GM23338 (cell line): ENCODE results near the gene PAGE3.

Experiments used
- CREB1 ChIP-seq: fragments of 250-450 bp; sonication (Bioruptor Pico); IDR thresholded peaks from 2 replicates; pipeline ENCODE4 v1.5.0; 2020; ENCODE audit warnings: low read depth, mild to moderate bottlenecking, moderate library complexity
- EZH2 ChIP-seq: fragments of 200-600 bp; sonication (generic); IDR thresholded peaks from one replicate; pipeline ENCODE4 v1.8.0; 2017; ENCODE audit warnings: antibody characterized with exemption, mild to moderate bottlenecking, low read depth; ENCODE audit not compliant: unreplicated experiment
- EZH2phosphoT487 ChIP-seq: fragments of 200-600 bp; sonication (generic); IDR thresholded peaks from one replicate; pipeline ENCODE4 v1.8.1; 2018; ENCODE audit warnings: antibody characterized with exemption; ENCODE audit not compliant: unreplicated experiment
- JUNB ChIP-seq: IDR thresholded peaks from one replicate; pipeline ENCODE4 v1.6.1; 2016; ENCODE audit warnings: antibody characterized with exemption; ENCODE audit not compliant: unreplicated experiment
- POLR2AphosphoS5 ChIP-seq: IDR thresholded peaks from 2 replicates; pipeline ENCODE4 v1.6.1; 2016; ENCODE audit warnings: antibody characterized with exemption, low read depth
- STAT1 ChIP-seq: IDR thresholded peaks from one replicate; pipeline ENCODE4 v1.6.1; 2016; ENCODE audit warnings: antibody characterized with exemption; ENCODE audit not compliant: unreplicated experiment
- ZNF331 ChIP-seq: fragments of 250-450 bp; sonication (Bioruptor Pico); IDR thresholded peaks from 2 replicates; pipeline ENCODE4 v1.5.0; 2020; ENCODE audit warnings: low read depth, mild to moderate bottlenecking, moderate library complexity
- ZNF462 ChIP-seq: fragments of 250-450 bp; sonication (Bioruptor Pico); IDR thresholded peaks from 2 replicates; pipeline ENCODE4 v1.5.0; 2020; ENCODE audit warnings: mild to moderate bottlenecking, moderate library complexity
- TF ChIP-seq, protein P1 (sequence below), 2 experiments: fragments of 200-600 bp in 1 of 2; sonication (generic) in 1 of 2; conservative IDR thresholded peaks; 2 replicates each; pipeline versions ENCODE4 v1.5.1 to v1.6.1; 2016 to 2017; ENCODE audit warnings: antibody characterized with exemption in 2 of 2, low read depth in 2 of 2, mild to moderate bottlenecking in 2 of 2, moderate library complexity in 1 of 2
- TF ChIP-seq, protein P2 (sequence below): IDR thresholded peaks from one replicate; pipeline ENCODE4 v1.6.1; 2018; ENCODE audit warnings: antibody characterized with exemption; ENCODE audit not compliant: unreplicated experiment
- TF ChIP-seq, protein P3 (sequence below): IDR thresholded peaks from 2 replicates; pipeline ENCODE4 v1.6.1; 2016; ENCODE audit warnings: antibody characterized with exemption

DNA sequence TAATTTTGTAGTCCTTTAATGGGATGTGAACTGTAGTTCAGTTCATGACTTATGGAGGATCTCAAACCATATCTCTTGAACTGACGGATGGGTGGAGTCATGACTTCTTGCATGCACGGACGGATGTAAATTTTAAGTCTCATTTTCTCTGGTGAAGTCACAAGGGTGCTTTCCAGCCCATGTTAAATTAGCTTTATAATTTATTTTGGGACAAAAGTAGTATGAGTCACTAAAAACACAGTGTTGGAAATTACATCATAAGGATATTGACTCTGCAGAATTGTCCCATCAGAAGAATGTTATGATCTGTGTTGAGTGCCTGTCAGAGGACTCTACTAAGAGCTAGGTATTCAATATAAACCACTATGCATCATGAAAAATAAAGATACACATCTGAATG is 51.3 kb downstream of the PAGE3 start:
- TF ChIP-seq, protein P1, sequence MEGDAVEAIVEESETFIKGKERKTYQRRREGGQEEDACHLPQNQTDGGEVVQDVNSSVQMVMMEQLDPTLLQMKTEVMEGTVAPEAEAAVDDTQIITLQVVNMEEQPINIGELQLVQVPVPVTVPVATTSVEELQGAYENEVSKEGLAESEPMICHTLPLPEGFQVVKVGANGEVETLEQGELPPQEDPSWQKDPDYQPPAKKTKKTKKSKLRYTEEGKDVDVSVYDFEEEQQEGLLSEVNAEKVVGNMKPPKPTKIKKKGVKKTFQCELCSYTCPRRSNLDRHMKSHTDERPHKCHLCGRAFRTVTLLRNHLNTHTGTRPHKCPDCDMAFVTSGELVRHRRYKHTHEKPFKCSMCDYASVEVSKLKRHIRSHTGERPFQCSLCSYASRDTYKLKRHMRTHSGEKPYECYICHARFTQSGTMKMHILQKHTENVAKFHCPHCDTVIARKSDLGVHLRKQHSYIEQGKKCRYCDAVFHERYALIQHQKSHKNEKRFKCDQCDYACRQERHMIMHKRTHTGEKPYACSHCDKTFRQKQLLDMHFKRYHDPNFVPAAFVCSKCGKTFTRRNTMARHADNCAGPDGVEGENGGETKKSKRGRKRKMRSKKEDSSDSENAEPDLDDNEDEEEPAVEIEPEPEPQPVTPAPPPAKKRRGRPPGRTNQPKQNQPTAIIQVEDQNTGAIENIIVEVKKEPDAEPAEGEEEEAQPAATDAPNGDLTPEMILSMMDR (conservative IDR thresholded peaks at IDR 0.05; ENCODE audit: low read depth in 2 of 2) = no peak
- TF ChIP-seq JUNB (no peak), EZH2 (no peak), POLR2AphosphoS5 (no peak), ZNF331 (CRISPR knock-in tag) (no peak), EZH2phosphoT487 (no peak), ZNF462 (CRISPR knock-in tag) (no peak), STAT1 (no peak), CREB1 (CRISPR knock-in tag) (no peak)
- TF ChIP-seq, protein P2, sequence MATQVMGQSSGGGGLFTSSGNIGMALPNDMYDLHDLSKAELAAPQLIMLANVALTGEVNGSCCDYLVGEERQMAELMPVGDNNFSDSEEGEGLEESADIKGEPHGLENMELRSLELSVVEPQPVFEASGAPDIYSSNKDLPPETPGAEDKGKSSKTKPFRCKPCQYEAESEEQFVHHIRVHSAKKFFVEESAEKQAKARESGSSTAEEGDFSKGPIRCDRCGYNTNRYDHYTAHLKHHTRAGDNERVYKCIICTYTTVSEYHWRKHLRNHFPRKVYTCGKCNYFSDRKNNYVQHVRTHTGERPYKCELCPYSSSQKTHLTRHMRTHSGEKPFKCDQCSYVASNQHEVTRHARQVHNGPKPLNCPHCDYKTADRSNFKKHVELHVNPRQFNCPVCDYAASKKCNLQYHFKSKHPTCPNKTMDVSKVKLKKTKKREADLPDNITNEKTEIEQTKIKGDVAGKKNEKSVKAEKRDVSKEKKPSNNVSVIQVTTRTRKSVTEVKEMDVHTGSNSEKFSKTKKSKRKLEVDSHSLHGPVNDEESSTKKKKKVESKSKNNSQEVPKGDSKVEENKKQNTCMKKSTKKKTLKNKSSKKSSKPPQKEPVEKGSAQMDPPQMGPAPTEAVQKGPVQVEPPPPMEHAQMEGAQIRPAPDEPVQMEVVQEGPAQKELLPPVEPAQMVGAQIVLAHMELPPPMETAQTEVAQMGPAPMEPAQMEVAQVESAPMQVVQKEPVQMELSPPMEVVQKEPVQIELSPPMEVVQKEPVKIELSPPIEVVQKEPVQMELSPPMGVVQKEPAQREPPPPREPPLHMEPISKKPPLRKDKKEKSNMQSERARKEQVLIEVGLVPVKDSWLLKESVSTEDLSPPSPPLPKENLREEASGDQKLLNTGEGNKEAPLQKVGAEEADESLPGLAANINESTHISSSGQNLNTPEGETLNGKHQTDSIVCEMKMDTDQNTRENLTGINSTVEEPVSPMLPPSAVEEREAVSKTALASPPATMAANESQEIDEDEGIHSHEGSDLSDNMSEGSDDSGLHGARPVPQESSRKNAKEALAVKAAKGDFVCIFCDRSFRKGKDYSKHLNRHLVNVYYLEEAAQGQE = no peak
- TF ChIP-seq, protein P3, sequence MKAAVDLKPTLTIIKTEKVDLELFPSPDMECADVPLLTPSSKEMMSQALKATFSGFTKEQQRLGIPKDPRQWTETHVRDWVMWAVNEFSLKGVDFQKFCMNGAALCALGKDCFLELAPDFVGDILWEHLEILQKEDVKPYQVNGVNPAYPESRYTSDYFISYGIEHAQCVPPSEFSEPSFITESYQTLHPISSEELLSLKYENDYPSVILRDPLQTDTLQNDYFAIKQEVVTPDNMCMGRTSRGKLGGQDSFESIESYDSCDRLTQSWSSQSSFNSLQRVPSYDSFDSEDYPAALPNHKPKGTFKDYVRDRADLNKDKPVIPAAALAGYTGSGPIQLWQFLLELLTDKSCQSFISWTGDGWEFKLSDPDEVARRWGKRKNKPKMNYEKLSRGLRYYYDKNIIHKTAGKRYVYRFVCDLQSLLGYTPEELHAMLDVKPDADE = no peak
